H1 (cell line): Measurements from ENCODE around the gene CPD. TPM values are rescaled to one million over a fixed set of nuclear protein-coding genes. Genes with fewer than 3 reads are reported as not detected.

Experiments
- CHD2 ChIP-seq: IDR thresholded peaks from 2 replicates; pipeline ENCODE4 v1.6.1; 2012; ENCODE audit warnings: low read length, improper control_type of control experiment
- CTBP2 ChIP-seq: IDR thresholded peaks from 2 replicates; pipeline ENCODE4 v1.7.0; 2011; ENCODE audit warnings: borderline replicate concordance, mild to moderate bottlenecking, moderate library complexity, mixed read lengths, low read length; ENCODE audit not compliant: insufficient read depth, insufficient read length
- EZH2 ChIP-seq: fragments of 200-600 bp; sonication (generic); IDR thresholded peaks from 2 replicates; pipeline ENCODE4 v1.7.1; 2012; ENCODE audit warnings: low read depth, mild to moderate bottlenecking, moderate library complexity, low read length, inconsistent platforms; ENCODE audit not compliant: severe bottlenecking
- NRF1 ChIP-seq: IDR thresholded peaks from 2 replicates; pipeline ENCODE4 v1.6.1; 2011; ENCODE audit warnings: mild to moderate bottlenecking, low read depth, low read length, improper control_type of control experiment
- POLR2AphosphoS5 ChIP-seq: IDR thresholded peaks from 2 replicates; pipeline ENCODE4 v1.6.1; 2011; ENCODE audit warnings: low read depth, low read length
- RNF2 ChIP-seq: fragments of 200-900, 300-1000 bp; sonication (generic); IDR thresholded peaks from 2 replicates; pipeline ENCODE4 v1.7.1; 2016; ENCODE audit warnings: borderline replicate concordance, low read depth, mild to moderate bottlenecking, antibody characterized with exemption, low read length; ENCODE audit not compliant: poor library complexity, severe bottlenecking; ENCODE audit errors: missing control alignments
- SP1 ChIP-seq: IDR thresholded peaks from 2 replicates; pipeline ENCODE4 v1.6.1; 2011; ENCODE audit warnings: low read depth, low read length
- polyA plus RNA-seq, 7 experiments: library from polyadenylated mRNA; depleted of rRNA in 3 of 7; stranded (reverse) in 5 of 7; unstranded in 2 of 7; fragments of >200 nt in 5 of 7; fragments of 200-250 nt in 2 of 7; gene quantifications; 1 replicate in 5 of 7; 2 replicates in 1 of 7; 4 replicates in 1 of 7; pipeline versions ENCODE4 v1.2.1 to v1.2.3, GENCODE V29; 2011 to 2013; ENCODE audit warnings: missing spikeins in 2 of 7, mixed read lengths in 2 of 7
- total RNA-seq: library from RNA; stranded (reverse); fragmentation: NEBNext Ultra II Directional; extraction: Animal tissue kit (Norgen Biotek cat#: 25700); gene quantifications from 2 replicates; pipeline ENCODE4 v1.2.1, GENCODE V29; 2021
- TF ChIP-seq, protein P1 (sequence below): IDR thresholded peaks from 2 replicates; pipeline ENCODE4 v1.6.1; 2012; ENCODE audit warnings: low read length, inconsistent platforms
- TF ChIP-seq, protein P2 (sequence below): IDR thresholded peaks from 2 replicates; pipeline ENCODE4 v1.6.1; 2011; ENCODE audit warnings: low read depth, mild to moderate bottlenecking, low read length; ENCODE audit not compliant: insufficient read depth

CPD gene
- total and polyA plus RNA-seq, 2 of the 8 experiments (the other 6 are each of a cell fraction or from before 2014, with no cell fraction given), result 8.6 to 46.2 TPM

DNA sequence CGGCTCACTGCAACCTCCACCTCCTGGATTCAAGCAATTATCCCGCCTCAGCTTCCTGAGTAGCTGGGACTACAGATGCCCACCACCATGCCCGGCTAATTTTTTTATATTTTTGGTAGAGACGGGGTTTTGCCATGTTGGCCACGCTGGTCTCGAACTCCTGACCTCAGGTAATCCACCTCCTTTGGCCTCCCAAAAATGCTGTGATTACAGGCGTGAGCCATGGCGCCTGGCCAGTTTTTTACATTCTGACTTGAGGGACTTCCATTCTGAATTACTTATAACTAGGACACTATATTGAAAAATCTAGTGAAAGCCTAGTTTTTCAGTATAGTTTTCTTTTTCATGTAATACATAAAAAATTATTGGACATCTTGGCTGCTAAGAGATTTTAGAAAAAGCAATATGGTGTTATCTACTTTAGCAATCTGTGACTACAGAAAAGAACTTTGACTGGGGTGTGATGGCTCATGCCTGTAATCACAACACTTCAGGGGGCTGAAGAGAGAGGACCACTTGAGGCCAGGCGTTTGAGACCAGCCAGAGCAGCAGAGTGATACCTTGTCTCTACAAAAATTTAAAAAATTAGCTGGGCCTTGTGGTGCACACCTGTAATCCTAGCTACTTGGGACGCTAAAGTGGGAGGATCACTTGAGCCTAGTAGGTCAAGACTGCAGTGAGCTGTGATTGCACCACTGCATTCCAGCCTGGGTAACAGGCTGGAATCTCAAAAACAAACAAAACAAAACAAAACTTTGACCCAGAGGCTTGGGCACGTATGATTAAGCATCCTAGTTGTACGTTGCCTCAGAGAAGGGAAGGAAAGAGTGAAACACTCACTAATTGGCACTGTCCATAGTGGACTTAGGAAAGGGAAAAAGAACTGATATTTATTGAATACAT, 71.6 kb downstream of the CPD start (continued):
- TF ChIP-seq RNF2, result no peak
- TF ChIP-seq EZH2, result no peak
- no peak for TF ChIP-seq SP1
- no peak for TF ChIP-seq NRF1
- no peak for TF ChIP-seq CTBP2
- no peak for TF ChIP-seq CHD2
- no peak for TF ChIP-seq POLR2AphosphoS5
- TF ChIP-seq, protein P1, sequence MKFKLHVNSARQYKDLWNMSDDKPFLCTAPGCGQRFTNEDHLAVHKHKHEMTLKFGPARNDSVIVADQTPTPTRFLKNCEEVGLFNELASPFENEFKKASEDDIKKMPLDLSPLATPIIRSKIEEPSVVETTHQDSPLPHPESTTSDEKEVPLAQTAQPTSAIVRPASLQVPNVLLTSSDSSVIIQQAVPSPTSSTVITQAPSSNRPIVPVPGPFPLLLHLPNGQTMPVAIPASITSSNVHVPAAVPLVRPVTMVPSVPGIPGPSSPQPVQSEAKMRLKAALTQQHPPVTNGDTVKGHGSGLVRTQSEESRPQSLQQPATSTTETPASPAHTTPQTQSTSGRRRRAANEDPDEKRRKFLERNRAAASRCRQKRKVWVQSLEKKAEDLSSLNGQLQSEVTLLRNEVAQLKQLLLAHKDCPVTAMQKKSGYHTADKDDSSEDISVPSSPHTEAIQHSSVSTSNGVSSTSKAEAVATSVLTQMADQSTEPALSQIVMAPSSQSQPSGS, result no peak
- TF ChIP-seq, protein P2, sequence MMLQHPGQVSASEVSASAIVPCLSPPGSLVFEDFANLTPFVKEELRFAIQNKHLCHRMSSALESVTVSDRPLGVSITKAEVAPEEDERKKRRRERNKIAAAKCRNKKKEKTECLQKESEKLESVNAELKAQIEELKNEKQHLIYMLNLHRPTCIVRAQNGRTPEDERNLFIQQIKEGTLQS, result no peak
